Hair follicular keratinocyte (primary cell): ENCODE results near the gene CASK. TPM values are rescaled to one million over a fixed set of nuclear protein-coding genes. Genes with fewer than 3 reads are reported as not detected.

Experiments
- total RNA-seq: library from RNA; depleted of rRNA; stranded (reverse); fragments of >200 nt; gene quantifications from 2 replicates; pipeline ENCODE4 v1.2.3, GENCODE V29; 2015

CASK gene, protein sequence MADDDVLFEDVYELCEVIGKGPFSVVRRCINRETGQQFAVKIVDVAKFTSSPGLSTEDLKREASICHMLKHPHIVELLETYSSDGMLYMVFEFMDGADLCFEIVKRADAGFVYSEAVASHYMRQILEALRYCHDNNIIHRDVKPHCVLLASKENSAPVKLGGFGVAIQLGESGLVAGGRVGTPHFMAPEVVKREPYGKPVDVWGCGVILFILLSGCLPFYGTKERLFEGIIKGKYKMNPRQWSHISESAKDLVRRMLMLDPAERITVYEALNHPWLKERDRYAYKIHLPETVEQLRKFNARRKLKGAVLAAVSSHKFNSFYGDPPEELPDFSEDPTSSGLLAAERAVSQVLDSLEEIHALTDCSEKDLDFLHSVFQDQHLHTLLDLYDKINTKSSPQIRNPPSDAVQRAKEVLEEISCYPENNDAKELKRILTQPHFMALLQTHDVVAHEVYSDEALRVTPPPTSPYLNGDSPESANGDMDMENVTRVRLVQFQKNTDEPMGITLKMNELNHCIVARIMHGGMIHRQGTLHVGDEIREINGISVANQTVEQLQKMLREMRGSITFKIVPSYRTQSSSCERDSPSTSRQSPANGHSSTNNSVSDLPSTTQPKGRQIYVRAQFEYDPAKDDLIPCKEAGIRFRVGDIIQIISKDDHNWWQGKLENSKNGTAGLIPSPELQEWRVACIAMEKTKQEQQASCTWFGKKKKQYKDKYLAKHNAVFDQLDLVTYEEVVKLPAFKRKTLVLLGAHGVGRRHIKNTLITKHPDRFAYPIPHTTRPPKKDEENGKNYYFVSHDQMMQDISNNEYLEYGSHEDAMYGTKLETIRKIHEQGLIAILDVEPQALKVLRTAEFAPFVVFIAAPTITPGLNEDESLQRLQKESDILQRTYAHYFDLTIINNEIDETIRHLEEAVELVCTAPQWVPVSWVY
- 29.6 and 30.5 TPM in 2 replicates for total RNA-seq

DNA sequence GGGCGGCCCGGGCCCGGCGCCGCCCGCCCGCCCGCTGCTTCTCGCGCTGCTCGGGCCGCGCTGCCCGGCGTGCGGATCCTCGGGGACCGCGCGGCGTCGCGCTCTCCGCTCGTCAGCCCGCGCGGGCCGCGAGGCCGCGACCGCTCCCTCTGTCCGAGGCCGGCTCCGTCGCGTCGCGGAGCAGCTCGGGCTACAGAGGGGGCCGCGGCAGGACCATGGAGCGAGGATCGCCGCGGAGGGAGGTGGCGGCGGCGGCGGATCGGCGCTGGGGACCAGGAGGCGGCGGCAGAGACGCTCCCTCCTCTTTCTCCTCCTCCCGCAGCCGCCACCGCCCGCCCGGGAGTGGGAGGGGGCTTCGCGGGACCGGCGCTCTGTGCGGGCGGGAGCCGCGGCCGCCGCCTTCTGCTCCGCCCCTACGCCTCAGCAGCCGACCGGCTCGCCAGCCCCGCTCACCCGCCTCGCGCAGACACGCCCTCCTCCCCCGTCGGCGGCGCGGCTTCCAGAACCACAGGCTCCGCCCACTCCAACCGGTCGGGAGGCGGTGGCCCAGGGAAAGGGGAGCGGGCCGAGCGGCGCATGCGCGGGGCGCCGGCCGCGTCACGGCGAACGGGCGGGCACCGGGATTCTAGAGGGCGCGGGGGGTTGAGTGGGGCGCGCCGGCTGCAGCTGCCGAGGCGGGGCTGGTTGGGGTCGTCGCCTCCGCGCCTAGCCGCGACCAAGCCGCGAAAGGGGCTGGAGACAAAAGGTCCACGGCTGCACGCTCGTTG, at the start of gene CASK:
Gene CASK (minus strand): TSS at position 344 of the 767 bp plus-strand sequence. CDS start 566 bp downstream, outside the sequence.

DNA sequence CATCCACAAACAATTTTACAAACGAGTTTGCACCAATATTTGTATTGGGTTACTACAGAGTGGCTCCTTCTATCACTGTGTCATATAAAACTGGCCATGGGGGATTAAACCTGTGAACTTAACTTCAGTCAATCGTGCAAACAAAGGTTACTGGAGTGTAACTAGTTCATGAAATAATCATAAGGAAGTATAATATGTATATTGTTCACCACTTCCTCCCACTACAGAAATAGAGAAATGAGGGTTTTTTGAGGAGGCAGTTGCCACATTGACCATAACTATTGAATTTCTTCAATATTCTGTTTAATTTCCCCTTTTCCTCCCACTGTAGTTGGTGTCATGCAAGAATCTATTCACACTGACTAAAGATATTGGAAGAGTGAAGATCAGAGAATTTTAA, 199.5 kb downstream of the CASK start, which contains the start of gene GPR82:
Gene GPR82 (plus strand): TSS at position 356 of the 400 bp plus-strand sequence. CDS start 2,846 bp downstream, outside the sequence.

DNA sequence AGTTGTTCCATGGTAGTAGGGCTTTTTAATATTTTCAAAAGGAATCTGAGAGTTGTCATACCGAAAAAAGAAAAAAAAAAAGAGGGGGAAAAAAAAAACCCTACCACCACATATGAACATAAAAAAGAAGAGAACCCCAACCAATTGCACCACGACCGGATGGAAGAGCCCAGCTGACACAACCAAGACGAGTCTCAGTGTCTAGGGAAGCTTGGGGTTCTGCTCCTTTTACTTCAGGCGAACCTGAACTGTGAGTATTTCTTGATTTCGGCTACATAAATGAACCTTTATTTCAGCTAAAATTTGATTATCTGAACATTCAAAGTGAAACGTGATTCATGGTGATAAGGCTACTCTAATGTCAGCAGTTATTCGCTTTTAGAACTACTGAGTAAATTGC, 234.5 kb downstream of the CASK start, which contains the start of gene GPR34:
Gene GPR34 (plus strand): TSS at position 139 of the 400 bp plus-strand sequence. CDS start 6,661 bp downstream, outside the sequence.

Other genes starting within 250 kb of the CASK start
- not detected in 2 replicates for gene GPR34, start 234.6 kb downstream of the CASK start, total RNA-seq
- not detected in 2 replicates for gene GPR82, start 199.4 kb downstream of the CASK start, total RNA-seq